NOMO-1 treated with dmso at 0.1 percent for 144 hours (cell line): ENCODE data around the gene SUMO2.

Source experiments
- DNase-seq: peaks from one replicate; lab custom pipeline; 2025; ENCODE audit not compliant: unreplicated experiment; lab: John Stamatoyannopoulos, UW

Gene SUMO2

DNA sequence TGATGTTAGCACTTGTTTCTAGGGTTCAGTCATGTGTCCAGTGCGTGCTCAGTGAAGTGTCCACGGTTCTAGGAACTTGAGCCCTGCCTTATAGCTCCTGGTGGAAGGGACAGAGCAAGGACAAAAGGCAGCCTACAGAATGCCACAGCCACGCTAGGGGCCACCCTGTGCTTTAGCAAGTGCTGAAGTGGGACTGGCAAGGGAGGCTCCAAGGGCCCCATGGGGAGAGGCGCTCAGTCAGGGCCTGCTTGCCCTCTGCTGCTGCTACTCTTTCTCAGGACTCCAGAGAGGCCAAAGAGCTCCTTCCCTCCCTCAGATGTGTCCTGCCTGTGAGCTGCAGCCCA, 58.0 kb downstream of the SUMO2 start:
- no peak for DNase-seq

DNA sequence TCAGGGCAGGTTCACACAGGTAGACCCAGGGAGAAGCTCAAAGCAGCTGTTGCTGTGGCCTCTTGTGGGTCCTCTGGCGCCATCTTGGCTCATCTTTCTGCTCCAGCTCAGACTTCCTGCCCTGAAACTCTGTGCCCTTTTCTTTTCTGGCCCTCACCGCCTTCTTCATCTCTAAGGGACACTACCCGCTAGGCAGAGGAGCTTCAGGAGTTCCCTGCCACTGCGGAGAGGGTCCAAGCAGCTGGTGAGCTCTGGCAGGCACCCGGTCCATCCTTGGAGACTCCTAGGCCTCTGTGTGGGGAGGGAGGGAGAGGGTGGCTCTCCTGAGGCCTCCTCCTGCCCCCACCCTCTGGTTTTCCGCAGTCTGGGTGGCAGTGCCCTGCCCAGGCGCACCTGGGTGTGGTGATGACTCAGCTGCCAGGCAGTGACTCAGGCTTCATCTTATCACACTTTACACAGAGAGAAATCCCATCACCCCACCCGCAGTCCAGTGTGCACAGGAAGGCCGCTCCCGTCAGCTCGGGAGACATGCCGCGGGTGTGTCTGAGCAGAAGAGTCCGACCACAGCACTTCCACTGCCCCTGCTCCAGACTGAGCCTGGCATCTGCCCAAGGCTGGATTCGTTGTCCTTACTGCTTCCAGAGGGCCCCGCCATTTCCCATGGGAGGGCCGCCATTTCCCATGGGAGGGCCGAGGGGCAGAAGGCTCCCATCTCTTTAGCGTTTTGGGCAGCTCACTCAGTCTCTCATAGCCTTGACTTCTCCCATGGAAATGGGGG, 58.5 kb downstream of the SUMO2 start:
- no peak for DNase-seq

DNA sequence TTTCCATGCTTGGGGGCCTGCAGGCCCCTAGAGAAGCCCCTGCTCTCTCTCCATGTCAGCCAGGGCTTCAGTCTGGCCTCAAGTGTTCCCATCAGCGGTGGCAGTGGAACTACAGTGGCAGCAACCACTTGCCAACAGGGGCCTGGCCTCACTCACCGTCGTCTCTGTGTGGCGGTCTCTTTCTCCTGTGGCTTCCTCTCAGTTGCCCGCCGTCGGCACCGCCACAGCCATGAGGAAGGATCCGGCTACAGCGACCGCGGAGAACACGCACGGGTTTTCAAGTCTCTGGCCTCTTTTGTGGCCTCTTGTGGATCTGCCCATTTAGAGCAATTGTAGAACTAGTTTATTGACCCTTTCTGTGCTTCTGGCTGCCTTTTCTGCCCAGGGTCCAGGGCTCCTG, 64.5 kb downstream of the SUMO2 start:
- DNase-seq = no peak

DNA sequence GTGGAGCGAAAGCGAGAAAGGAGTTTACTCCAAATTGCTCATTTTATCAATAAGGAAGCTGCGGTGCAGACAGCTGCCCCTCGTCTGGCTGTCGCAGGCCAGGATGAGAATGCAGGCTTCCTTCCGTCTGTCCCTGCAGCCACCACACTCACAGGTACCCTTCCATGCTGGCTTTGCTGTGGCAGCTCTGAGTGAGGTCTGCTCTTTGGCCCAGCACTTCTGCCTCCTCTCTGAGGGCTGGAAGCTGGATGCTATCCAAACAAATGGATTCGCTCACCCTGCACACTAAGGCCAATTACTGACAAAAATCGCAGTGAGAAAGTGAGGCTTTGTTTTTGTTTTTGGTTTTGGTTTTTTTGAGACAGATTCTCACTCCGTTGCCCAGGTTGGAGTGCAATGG, 66.0 kb downstream of the SUMO2 start:
- DNase-seq = no peak
